ENCODE measurements around the gene TSPAN10. TPM values are rescaled to one million over a fixed set of nuclear protein-coding genes. Genes with fewer than 3 reads are reported as not detected.

TSPAN10 gene
- total and polyA plus RNA-seq, 11 donors, result 0.07 to 0.46 (median 0.38) TPM; not detected in 5

GRCh38 chr17:81666342-81667191 lies 29.6 kb downstream of the TSPAN10 start, which contains the start of the genes CCDC137 and OXLD1:
Gene CCDC137 (plus strand): TSS chr17:81666737. CDS start chr17:81666767, 30 bp downstream.
Gene OXLD1 (minus strand): TSS chr17:81666605. CDS start chr17:81666577, 28 bp downstream.
- Histone ChIP-seq H3K4me1 (peaks cover 0 to 29% (median 16%) of the 10 kb centered on the region in 12 donors), H3K36me3 (peaks cover 0 to 42% (median 26%) of the 10 kb centered on the region in 9 donors), H3K27ac (peak within 1 kb of the TSS; percentile 62 to 95 (median 88)), H3K9me3 (no peaks in the 10 kb centered on the region), H3K4me3 (peak within 1 kb of the TSS; percentile 77 to 100 (median 94)), H3K27me3 (no peaks in the 10 kb centered on the region)
- intact Hi-C loops (cut with DNase I), result loop anchor here in 3 of 10 donors (2.0 kb wide), 2 partner anchors 16 to 30 kb away; partner anchors contain the start of genes NPLOC4 (in 2 of the 3), TSPAN10 (in 2 of the 3) and ARL16 (in 1 of the 3)
- DNase-seq (peak; percentile 97 to 98 (median 98)), ATAC-seq (peak; percentile 97 to 100 (median 99))
- 0 to 1% (median 0%) methylated on average over 62 to 96 of the region's 96 CpGs for WGBS, 4 donors
- TF ChIP-seq CTCF (IDR thresholded peaks at IDR 0.05), result no peak
- TF ChIP-seq POLR2A (IDR thresholded peaks at IDR 0.05), result peak; percentile 64 to 95

GRCh38 chr17:81667754-81668153 lies 30.8 kb downstream of the TSPAN10 start:
- TF ChIP-seq CTCF (IDR thresholded peaks at IDR 0.05), result no peak
- TF ChIP-seq POLR2A (IDR thresholded peaks at IDR 0.05), result no peak
- no peaks in the 10 kb centered on the region for H3K9me3 ChIP-seq
- DNase-seq, result no peak
- peaks cover 0 to 54% (median 37%) of the 10 kb centered on the region in 9 donors for H3K36me3 ChIP-seq
- peak overlapping the region in 6 of 12 donors; percentile 77 to 100 (median 90) for H3K4me3 ChIP-seq
- intact Hi-C loops (cut with DNase I), result loop anchor here in 3 of 10 donors (2.0 kb wide), 2 partner anchors 15 to 31 kb away; partner anchors contain the start of genes NPLOC4 (in 2 of the 3), TSPAN10 (in 2 of the 3) and ARL16 (in 1 of the 3)
- no peaks in the 10 kb centered on the region for H3K27me3 ChIP-seq
- H3K4me1 ChIP-seq, result peaks cover 0 to 29% (median 16%) of the 10 kb centered on the region in 12 donors
- no peak overlapping the region for H3K27ac ChIP-seq
- ATAC-seq, result no peak
- WGBS, 4 donors, result 88 to 89% (median 88%) methylated on average over 18 of the region's 18 CpGs

GRCh38 chr17:81672504-81672903 lies 35.5 kb downstream of the TSPAN10 start:
- intact Hi-C loops (cut with DNase I), result no loop called here
- WGBS, 4 donors, result 81 to 86% (median 83%) methylated on average over 12 to 18 of the region's 18 CpGs
- Histone ChIP-seq H3K27me3 (no peaks in the 10 kb centered on the region), H3K4me1 (peaks cover 0 to 11% (median 3%) of the 10 kb centered on the region in 12 donors), H3K36me3 (peaks cover 0 to 65% (median 50%) of the 10 kb centered on the region in 9 donors), H3K27ac (no peak overlapping the region), H3K4me3 (no peak overlapping the region), H3K9me3 (no peaks in the 10 kb centered on the region)
- ATAC-seq, result no peak
- TF ChIP-seq CTCF (IDR thresholded peaks at IDR 0.05) (no peak), POLR2A (IDR thresholded peaks at IDR 0.05) (no peak)
- no peak for DNase-seq

- 89 to 93% (median 92%) methylated on average over 15 to 16 of the region's 16 CpGs for WGBS, 4 donors
- H3K36me3 ChIP-seq, result peaks cover 0 to 65% (median 50%) of the 10 kb centered on the region in 9 donors
- intact Hi-C loops (cut with DNase I), result no loop called here
- H3K4me3 ChIP-seq, result no peak overlapping the region
- TF ChIP-seq POLR2A (IDR thresholded peaks at IDR 0.05) (no peak), CTCF (IDR thresholded peaks at IDR 0.05) (no peak)
- no peak for ATAC-seq
- no peak for DNase-seq
- no peaks in the 10 kb centered on the region for H3K27me3 ChIP-seq
- H3K9me3 ChIP-seq, result no peaks in the 10 kb centered on the region
- H3K27ac ChIP-seq, result no peak overlapping the region
- peaks cover 0 to 7% (median 0%) of the 10 kb centered on the region in 12 donors for H3K4me1 ChIP-seq
Measured at GRCh38 chr17:81672954-81673353, 36.0 kb downstream of the TSPAN10 start.

All from heart left ventricle (tissue), 16 donors.